ENCODE measurements around the gene RBPMS2.

GRCh38 chr15:64763462-64763861 is 11.9 kb downstream of the RBPMS2 start:
- TF ChIP-seq CTCF (IDR thresholded peaks at IDR 0.05; ENCODE audit: borderline replicate concordance, extremely low read depth, low read length, poor library complexity, severe bottlenecking) (no peak), EZH2 (IDR thresholded peaks at IDR 0.05; ENCODE audit: borderline replicate concordance, low read depth, low read length, severe bottlenecking) (no peak)

Measured in DND-41 (cell line).